Chondrocyte (in vitro differentiated cells): ENCODE results near the gene WDR7. TPM values are rescaled to one million over a fixed set of nuclear protein-coding genes. Genes with fewer than 3 reads are reported as not detected.

Experiments used
- DNase-seq: peaks from one replicate; pipeline ENCODE4 v3.0.0; 2021; ENCODE audit warnings: mixed read lengths, low spot score
- H3K27ac Mint-ChIP-seq: one replicate; pipeline ENCODE4 v1.8.0; 2021; ENCODE audit warnings: mild to moderate bottlenecking, moderate library complexity, mixed read lengths; ENCODE audit not compliant: unreplicated experiment
- H3K27me3 Mint-ChIP-seq: 2 replicates; pipeline ENCODE4 v1.8.0; 2021; ENCODE audit warnings: low read depth, mixed read lengths
- H3K36me3 Mint-ChIP-seq: 2 replicates; pipeline ENCODE4 v1.8.0; 2021; ENCODE audit warnings: low read depth, mixed read lengths
- H3K4me1 Mint-ChIP-seq: 2 replicates; pipeline ENCODE4 v1.8.0; 2021; ENCODE audit warnings: low read depth, mild to moderate bottlenecking, mixed read lengths
- H3K4me3 Mint-ChIP-seq: one replicate; pipeline ENCODE4 v1.8.0; 2021; ENCODE audit warnings: mild to moderate bottlenecking, moderate library complexity, mixed read lengths; ENCODE audit not compliant: unreplicated experiment
- H3K9me3 Mint-ChIP-seq: 2 replicates; pipeline ENCODE4 v1.8.0; 2021; ENCODE audit warnings: low read depth, mixed read lengths
- total RNA-seq: library from RNA; stranded (reverse); gene quantifications from 3 replicates; pipeline ENCODE4 v1.2.1, GENCODE V29; 2021
- TF ChIP-seq, protein P1 (sequence below): fragments of 200-600 bp; sonication (generic); IDR thresholded peaks from 2 replicates; pipeline ENCODE4 v1.5.0; 2021; ENCODE audit warnings: antibody characterized with exemption, mild to moderate bottlenecking, moderate library complexity

WDR7 gene
- total RNA-seq, 1 donor from 2014 or later, result 14.9 TPM

DNA sequence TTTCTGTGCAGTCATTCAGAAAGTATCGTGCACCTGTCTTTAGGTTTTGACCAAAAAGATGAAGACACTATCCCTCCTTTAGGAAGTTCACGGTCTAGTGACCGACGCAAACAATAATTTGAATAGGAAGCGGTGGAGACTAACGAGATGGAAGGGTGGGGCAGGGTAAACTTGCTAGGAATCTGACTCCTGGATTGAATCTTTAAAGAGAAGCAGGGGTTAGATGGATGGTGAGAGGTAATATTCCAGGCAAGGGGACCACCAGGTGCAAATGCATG is 12.1 kb upstream of the WDR7 start:
- TF ChIP-seq, protein P1, sequence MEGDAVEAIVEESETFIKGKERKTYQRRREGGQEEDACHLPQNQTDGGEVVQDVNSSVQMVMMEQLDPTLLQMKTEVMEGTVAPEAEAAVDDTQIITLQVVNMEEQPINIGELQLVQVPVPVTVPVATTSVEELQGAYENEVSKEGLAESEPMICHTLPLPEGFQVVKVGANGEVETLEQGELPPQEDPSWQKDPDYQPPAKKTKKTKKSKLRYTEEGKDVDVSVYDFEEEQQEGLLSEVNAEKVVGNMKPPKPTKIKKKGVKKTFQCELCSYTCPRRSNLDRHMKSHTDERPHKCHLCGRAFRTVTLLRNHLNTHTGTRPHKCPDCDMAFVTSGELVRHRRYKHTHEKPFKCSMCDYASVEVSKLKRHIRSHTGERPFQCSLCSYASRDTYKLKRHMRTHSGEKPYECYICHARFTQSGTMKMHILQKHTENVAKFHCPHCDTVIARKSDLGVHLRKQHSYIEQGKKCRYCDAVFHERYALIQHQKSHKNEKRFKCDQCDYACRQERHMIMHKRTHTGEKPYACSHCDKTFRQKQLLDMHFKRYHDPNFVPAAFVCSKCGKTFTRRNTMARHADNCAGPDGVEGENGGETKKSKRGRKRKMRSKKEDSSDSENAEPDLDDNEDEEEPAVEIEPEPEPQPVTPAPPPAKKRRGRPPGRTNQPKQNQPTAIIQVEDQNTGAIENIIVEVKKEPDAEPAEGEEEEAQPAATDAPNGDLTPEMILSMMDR, result no peak
- no peaks in the 10 kb centered on the region for H3K9me3 Mint-ChIP-seq
- H3K4me1 Mint-ChIP-seq, result peaks cover 41% of the 10 kb centered on the region
- H3K36me3 Mint-ChIP-seq, result peaks cover 4% of the 10 kb centered on the region
- H3K27ac Mint-ChIP-seq, result peak overlapping the region; percentile 100
- DNase-seq, result no peak
- H3K4me3 Mint-ChIP-seq, result peak overlapping the region; percentile 99
- no peaks in the 10 kb centered on the region for H3K27me3 Mint-ChIP-seq

DNA sequence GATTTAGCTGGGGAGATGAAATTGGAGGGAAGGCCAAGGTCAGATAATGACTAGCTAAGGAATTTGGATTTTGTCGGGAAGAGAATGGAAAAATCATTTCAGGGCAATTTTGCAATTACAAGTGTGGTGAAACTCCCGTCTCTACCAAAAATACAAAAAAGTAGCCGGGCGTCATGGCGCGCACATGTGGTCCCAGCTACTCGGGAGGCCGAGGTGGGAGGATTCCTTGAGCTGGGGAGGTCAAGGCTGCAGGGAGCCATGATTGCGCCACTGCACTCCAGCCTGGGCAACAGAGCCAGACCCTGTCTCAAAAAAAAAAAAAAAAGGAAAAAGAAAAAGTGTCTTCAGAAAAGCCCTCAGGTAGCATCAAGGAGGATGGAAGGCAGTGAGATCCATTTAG is 11.6 kb upstream of the WDR7 start:
- Mint-ChIP-seq H3K27me3 (no peaks in the 10 kb centered on the region), H3K36me3 (peaks cover 3% of the 10 kb centered on the region), H3K9me3 (no peaks in the 10 kb centered on the region), H3K27ac (peak overlapping the region; percentile 100), H3K4me1 (peaks cover 37% of the 10 kb centered on the region), H3K4me3 (no peak overlapping the region)
- no peak for DNase-seq
- TF ChIP-seq, protein P1, result no peak

GRCh38 chr18:56641714-56642337 is 9.3 kb upstream of the WDR7 start:
- Mint-ChIP-seq H3K9me3 (no peaks in the 10 kb centered on the region), H3K4me3 (no peak overlapping the region), H3K36me3 (no peaks in the 10 kb centered on the region), H3K27me3 (no peaks in the 10 kb centered on the region), H3K4me1 (peaks cover 14% of the 10 kb centered on the region), H3K27ac (no peak overlapping the region)
- TF ChIP-seq, protein P1, result no peak
- no peak for DNase-seq

GRCh38 chr18:56643381-56643780 is 7.8 kb upstream of the WDR7 start:
- DNase-seq, result no peak
- H3K27ac Mint-ChIP-seq, result no peak overlapping the region
- TF ChIP-seq, protein P1, result no peak
- H3K4me3 Mint-ChIP-seq, result no peak overlapping the region
- H3K27me3 Mint-ChIP-seq, result no peaks in the 10 kb centered on the region
- peaks cover 9% of the 10 kb centered on the region for H3K4me1 Mint-ChIP-seq
- no peaks in the 10 kb centered on the region for H3K36me3 Mint-ChIP-seq
- H3K9me3 Mint-ChIP-seq, result no peaks in the 10 kb centered on the region

DNA sequence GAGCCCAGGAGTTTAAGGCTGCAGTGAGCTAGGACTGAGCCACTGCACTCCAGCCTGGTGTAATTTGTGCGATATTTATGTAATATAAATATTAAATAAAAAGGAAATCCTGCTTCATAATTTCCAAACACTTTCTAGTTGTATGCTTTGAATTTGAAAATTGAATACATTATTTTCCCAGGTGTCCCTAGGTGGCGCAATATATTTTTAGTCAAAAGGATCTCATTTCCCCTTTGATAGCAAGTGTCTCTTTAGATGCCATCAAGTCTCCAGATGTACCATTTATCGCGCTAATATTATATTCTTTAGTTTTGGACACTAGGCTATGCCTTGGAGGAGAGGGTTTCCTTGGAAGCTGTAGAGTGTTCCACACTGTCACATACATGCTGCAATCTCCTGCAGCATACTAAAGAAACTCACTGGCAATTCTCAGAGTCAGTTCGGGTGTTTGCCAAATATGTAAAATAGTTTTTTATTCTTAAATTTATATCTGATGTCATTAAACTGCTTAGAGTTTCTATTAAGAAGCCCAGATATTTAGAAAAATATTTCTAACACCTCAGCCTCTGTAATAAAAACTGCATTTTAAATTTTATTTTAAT is 5.6 kb upstream of the WDR7 start:
- Mint-ChIP-seq H3K27ac (no peak overlapping the region), H3K9me3 (no peaks in the 10 kb centered on the region), H3K4me1 (peaks cover 2% of the 10 kb centered on the region), H3K4me3 (no peak overlapping the region), H3K36me3 (no peaks in the 10 kb centered on the region), H3K27me3 (no peaks in the 10 kb centered on the region)
- TF ChIP-seq, protein P1, result peak; percentile 82
- no peak for DNase-seq
